Glomerular visceral epithelial cell (primary cell): ENCODE data around the gene ACTL7A.
"Not testable (repeated sequence)": the region's sequence is repeated elsewhere in the genome, so short reads cannot be mapped to it uniquely, and the experiment has no call there.

ENCODE experiments used
- DNase-seq: peaks from one replicate; pipeline ENCODE4 v3.0.0-alpha.2; 2016; ENCODE audit errors: extremely low spot score

ACTL7A gene

DNA sequence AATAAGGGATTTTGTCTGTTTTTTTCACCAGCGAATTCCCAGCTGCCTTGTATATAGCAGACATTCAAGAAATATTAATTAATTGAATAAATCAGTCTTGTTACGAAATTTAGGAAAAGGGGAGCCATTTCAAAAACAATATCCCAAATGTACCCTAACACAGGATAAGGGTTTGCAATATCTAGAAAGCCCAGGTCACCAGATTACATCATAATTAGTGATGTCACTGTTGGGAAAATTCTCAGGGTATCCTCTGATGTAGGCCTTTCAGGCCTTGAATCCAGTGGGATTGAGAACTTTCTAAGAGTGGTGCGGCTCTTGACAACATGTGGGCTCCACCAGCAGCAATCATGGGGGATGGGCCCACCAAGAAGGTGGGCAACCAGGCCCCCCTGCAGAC is at the start of gene ACTL7A:
TSS of gene ACTL7A (plus strand) at position 270 of the 400 bp plus-strand sequence. CDS start at position 327, 57 bp downstream.
- DNase-seq = no peak

DNA sequence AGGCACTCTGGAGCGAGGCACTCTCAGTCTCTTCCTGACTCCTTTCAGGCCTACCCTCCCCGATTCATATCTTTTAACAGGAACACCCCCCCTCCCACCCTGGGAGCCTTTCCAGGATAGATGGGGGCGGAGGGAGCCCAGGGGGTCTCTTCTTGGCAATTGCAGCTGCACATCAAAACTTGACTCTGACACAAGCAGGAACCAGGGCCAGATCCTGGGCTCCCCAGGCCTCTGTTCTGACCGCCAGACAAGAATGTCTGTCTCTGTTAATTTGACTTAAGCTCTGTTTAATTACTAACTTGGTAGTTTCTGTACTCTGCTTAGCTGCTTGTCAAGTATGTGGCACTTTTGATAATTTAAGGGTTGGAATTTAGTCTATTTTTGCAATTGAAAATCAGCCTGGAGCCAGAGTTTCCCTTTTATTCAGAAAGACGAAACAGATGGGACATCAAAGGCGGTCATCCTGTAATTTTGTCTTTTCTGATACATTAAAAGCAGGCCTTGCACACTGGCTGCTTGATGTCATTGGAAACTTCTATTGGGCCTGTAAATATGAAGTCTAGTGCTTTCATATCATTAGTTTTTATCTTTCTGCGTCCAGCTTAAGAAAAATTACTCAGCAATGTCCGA is 49.6 kb upstream of the ACTL7A start:
- DNase-seq = no peak

DNA sequence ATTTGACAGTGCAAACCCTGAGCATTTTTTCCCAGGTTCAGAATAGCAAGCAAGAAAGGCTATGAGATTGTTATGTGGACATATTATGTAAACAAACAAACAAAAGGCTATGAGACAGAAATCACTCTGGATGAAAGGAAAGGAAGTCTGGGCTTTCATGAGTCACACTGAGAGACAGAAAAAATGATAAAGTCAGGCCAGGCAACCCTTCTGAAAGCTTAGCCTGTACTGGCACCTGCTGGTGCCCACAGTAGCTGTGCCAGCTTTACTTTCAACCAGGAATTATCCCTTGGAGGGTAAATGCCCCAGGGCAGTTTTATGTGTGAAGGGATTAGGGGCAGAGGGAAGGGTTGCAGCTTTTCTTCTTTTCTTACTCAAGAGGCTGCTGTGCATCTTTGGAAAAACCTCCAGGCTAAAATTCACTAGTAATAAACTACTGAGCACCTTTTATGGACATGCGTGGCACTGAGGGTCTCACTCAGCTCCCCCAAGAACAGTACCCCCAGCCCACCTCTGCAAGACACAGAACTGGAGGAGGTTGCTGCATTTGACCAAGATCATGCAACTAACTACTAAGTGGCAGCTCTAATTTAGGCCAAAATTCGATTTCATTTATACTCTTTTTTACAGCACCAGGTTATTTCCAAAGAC is 48.0 kb upstream of the ACTL7A start:
- peak; percentile 37 for DNase-seq

DNA sequence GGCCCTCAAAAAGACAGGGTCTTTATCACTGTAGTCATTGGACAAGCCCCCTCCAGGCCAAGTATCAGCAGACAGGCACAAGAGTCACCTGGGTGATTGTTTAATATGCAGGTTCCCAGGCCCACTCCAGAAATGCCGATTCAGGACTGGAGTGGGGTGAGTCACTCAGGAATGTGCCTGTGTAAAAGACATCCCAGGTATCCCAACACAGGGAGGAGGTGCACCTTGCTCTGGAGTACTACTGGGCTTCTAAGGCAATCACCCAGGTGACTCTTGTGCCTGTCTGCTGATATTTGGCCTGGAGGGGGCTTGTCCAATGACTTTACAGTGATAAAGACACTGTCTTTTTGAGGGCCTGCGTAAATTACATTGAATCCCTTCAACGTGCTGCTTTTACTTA is 46.9 kb upstream of the ACTL7A start:
- no peak for DNase-seq

DNA sequence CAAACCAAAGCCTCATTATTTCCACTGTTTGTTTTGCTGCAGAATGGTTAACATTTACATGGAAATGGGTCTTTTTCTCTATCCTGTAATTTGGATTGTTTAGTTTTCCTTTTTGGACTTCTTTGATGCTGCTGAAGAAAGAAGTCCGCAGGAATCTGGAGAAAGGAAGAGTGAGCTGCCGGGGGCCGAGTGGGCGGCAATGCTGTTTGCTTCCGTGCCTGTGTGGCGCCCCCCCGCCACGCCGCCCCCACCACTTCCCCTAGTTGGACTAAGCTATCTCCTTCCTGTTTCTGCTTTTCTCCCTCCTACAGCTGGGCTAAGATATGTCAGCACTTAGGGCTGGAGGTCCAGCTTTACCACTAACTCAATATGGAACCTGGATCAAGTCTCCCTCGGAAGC is 46.0 kb upstream of the ACTL7A start:
- DNase-seq = no peak

GRCh38 chr9:108823829-108824228 is 38.2 kb upstream of the ACTL7A start:
- no peak for DNase-seq

DNA sequence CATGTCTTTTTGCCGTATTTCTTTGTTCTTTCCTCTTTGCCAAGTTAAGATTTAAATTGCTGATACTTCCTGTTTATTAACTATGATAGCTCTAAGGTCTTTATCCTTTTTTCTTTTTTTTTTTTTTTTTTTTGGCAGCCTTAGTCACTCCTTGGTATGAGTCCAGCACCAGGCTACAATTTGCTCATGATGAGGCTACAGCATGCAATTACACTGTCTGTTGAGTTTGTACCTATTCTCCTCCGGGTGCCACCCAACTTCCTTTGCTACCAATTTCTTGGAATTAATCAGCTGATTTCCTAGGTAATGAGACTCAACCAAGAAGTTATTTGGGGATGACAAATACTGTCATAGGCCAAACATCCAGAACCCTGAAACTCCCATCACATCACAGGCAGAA is 31.8 kb upstream of the ACTL7A start:
- DNase-seq = no peak

- DNase-seq = peak; percentile 33
These were observed 30.4 kb upstream of the ACTL7A start for GRCh38 chr9:108831496-108832178.

DNA sequence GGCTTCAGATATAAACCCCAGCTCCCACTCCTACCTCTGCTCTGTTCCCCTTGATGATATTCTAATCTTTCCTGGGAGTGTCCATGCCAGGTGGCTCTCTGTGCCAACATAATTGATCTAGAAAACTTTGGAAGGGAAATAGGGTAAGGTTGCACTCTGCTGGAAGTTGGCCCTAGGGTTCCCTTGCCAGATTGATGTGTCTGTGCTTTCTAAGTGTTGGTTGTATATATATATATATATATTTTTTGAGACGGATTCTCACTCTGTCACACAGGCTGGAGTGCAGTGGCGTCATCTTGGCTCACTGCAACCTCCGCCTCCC is 29.9 kb upstream of the ACTL7A start:
- DNase-seq = no peak

DNA sequence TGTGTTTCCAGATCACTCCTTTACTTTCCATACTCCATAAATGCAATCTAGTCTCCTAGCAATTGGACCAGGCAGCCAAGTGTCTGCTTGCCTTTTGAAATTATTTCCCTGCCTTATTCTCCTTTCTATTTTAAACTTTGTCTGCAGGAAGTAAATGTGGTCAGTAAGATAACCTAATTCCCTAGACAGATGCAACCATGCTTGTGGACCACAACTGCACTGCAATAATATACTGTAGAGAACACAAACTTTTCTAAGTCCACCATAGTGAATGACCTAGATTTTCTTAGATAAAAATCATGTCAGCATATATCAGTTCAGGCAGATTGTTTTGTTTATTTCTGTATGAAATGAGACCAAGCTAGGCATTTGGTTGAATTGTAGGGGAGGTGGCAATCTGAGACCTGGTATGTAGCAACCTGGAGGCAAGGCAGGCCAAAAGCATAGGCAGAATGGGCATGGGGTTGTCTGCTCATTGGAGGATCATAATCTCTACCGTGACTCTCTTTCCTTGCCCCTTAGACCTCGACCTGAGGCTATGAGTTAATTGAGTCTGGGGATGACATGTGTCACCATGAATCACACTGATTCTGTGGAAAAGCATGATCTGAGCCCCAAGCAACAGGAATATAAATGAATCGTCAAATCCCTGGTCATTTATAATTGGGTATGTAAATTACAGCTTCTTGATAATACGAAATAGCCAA is 27.0 kb upstream of the ACTL7A start:
- no peak for DNase-seq

- no peak for DNase-seq
These were observed 26.2 kb upstream of the ACTL7A start for GRCh38 chr9:108835831-108836230.

GRCh38 chr9:108836319-108836718 is 25.7 kb upstream of the ACTL7A start:
- DNase-seq = no peak

- DNase-seq = peak; percentile 26
These were observed 25.3 kb upstream of the ACTL7A start for GRCh38 chr9:108836781-108837180.

DNA sequence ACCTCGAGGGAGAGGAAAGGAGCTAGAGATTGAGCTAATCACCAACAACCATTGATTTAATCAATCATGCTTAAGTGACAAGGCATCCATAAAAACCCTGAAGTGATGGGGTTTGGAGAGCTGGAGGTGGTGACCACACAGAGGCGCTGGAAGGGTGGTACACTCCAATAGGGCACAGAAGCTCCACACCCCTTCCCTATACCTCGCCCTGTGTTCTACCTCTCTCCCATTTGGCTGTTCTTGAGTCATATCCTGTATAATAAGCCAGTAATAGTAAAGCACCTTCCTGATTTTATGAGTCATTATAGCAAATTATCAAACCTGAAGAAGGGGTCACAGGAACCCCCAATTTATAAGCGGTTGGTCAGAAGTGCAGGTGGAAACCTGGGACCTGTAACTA is 24.5 kb upstream of the ACTL7A start:
- no peak for DNase-seq

DNA sequence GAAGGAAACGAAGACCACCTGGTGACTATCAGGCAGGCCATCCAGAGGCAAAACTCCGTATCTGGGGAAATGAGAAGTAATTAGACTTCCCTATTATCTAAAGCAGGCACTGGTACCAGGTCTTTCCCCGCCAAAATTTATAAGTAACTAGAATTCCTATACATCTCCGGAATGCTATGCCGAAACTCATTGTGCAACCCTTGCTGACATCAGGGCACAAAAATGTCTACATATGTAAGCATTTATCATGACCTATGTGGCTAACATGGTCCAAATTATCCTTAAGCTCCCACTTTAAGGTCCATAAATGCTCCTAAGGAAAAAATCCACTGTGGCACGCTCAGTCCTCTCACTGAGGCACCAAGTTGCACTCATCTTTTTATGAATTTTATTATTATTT is 24.0 kb upstream of the ACTL7A start:
- DNase-seq = peak; percentile 31

DNA sequence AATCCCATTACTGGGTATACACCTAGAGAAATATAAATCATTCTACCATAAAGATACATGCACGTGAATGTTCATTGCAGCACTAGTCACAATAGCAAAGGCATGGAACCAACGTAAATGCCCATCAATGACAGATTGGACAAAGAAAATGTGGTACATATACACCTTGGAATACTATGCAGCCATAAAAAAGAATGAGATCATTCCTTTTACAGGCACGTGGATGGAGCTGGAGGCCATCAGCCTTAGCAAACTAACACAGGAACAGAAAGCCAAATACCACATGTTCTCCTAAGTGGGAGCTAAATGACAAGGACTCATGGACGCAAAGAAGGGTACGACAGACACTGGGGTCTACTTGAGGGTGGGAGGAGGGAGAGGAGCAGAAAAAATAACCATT is 22.5 kb upstream of the ACTL7A start:
- DNase-seq = not testable (repeated sequence)

GRCh38 chr9:108842610-108843295 is 19.3 kb upstream of the ACTL7A start:
- no peak for DNase-seq

DNA sequence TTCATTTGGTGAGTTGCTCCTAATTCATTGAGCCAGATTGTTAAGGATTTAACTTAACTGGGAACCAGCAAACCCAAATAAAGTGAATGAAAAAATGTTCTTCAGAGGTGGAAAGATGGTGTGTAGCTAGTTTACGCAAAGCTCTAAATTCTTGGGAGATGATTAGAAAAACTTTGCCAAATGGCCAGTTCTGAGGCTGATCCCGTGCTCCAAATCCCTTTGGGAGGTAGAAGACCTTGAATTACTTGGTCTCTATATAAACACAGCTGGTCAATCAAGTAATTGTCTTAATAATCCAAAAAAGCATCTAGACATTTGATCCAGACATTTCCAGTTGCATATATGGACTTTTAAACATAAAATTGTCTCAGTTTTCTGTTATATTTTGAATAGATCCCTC is 17.7 kb upstream of the ACTL7A start:
- no peak for DNase-seq

GRCh38 chr9:108844856-108845255 is 17.2 kb upstream of the ACTL7A start:
- no peak for DNase-seq

DNA sequence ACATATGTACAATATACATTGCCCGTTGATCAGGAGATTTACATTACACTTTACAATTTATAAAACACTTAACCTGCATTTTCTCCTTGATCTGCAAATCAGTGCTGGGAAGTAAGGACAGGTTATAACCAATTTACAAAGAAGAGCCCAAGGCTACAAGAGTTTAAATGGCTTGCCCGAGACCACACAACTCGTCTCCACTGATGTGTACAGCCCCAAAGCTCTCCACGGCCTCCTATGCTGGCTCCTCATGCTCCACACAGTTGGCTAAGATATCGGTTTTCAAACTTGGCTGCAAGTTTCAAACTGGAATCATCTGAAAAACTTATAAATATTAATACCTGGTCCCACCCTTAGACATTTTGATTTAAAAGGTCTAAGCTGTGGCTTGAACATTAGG is 16.6 kb upstream of the ACTL7A start:
- DNase-seq = no peak

DNA sequence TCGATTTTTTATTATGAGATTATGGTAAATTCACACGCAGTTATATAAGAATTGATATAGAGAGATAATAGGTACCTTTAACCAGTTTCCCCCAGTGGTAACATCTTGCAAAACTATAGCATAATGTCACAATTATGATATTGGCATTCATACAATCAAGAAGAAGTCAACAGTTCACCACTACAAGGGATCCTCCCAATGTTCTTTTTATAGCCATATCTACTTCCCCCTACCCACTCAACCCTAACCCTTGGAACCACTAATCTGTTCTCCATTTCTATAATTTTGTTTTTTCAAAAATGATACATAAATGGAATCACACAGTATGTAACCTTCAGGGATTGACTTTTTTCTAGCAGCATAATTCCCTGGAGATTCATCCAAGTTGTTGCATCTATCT is 16.1 kb upstream of the ACTL7A start:
- DNase-seq = no peak

- DNase-seq = not testable (repeated sequence)
These were observed 13.8 kb upstream of the ACTL7A start for GRCh38 chr9:108848296-108848695.
